Left renal cortex interstitium (tissue), 4 donors: ENCODE results near the gene PPIE. TPM values are rescaled to one million over a fixed set of nuclear protein-coding genes. Genes with fewer than 3 reads are reported as not detected.
"Not testable (repeated sequence)": the region's sequence is repeated elsewhere in the genome, so short reads cannot be mapped to it uniquely, and the experiment has no call there.

Source experiments
- DNase-seq, 4 donors: peaks; one replicate each; pipeline ENCODE4 v3.0.0-alpha.2; 2013; ENCODE audit warnings: low read depth in 4 of 4, low spot score in 2 of 4, missing footprints in 1 of 4
- polyA plus RNA-seq, 4 donors: library from polyadenylated mRNA; unstranded; fragments of 120-200 nt; gene quantifications; one replicate each; pipeline ENCODE4 v1.2.1, GENCODE V29; 2013; ENCODE audit not compliant: insufficient read length in 4 of 4

Gene PPIE
- polyA plus RNA-seq, 4 donors = 60.4 to 72.0 (median 67.0) TPM

DNA sequence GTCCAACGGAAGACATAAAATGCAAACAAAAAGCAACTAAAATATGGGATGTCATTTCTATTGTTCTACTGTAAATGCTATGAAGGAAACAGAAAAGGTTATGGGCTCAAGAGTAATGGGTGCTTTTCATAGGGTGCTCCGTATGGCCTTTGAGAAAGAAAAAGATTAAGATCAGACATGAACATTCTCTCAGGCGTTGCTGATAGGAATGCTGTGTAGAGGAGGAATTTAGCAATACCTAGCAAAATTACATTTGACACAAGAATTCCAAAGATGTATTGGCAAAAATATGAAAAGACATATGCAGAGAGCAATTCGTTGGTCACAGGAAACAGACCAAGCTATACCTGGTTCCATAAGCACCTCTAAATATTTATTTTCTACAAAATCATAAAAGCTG is 38.2 kb downstream of the PPIE start:
- no peak for DNase-seq

DNA sequence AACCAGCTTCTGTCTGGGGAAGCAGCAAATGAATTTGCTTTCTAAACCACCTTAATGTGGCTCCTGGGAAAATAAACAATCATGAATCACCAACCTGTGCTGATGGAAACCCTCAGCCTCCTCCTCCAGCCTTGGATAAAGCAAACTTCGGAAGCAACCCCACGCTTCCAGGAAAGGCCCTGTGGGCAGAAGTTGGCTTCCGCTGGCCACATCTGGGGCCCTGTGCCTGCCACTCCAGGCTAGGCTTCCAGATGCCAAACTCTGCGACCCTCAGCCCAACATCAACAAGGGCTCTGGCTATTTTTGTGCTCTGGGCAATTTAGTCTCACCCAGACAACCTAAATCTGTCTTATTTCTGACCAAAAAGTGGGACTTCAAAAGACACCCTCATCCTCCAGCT is 38.6 kb downstream of the PPIE start:
- DNase-seq = no peak

DNA sequence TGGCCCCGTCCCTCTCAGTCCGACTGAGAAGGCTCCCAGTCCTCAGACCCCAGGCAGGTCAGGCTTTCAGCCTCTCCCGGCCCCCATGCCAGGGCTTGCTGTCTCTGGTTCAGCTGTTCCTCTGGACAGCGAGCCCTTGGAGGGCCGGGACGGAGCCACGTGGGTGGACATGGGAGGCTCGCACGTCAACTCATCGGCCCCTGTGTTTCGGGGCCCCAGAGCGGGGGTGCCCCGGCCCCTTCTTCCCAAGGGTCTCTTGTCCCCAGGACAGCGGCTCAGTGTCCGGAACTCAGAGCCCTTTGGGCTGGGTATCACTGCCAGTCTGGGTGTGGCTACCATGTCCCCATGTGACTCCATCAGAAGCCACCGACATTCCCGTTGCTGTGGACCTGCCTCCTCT is 39.2 kb downstream of the PPIE start:
- not testable (repeated sequence) for DNase-seq

DNA sequence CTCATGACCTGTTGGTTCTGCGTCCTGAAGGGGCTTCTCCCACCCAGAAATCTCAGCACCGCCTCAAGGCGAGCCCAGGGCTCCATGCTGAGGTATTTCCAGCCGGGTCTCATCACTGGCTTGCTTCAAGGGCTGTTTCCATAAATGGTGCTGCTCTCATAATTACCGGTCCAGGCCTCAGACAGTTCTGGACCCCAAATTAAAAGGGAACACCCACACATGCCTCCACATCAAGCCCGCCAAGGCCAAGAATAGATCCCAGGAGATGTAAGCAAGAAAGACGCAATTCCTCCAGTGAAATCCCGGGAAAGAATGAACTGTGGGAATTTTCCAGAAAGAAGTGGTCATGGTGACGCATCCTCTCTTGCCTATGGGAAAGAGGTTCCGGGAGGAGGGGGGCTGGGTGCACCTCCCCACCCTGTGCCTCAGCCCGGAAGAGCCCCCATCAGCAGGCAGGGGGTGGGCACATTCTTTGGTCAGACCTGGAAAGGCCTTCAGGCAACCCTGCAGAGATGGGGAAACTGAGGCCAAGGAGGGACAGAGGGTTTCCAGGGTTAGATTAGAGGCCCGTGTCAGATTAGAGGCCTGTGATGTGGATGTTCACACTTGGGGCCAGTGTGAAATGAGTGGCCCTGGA is 39.9 kb downstream of the PPIE start:
- not testable (repeated sequence) for DNase-seq

DNA sequence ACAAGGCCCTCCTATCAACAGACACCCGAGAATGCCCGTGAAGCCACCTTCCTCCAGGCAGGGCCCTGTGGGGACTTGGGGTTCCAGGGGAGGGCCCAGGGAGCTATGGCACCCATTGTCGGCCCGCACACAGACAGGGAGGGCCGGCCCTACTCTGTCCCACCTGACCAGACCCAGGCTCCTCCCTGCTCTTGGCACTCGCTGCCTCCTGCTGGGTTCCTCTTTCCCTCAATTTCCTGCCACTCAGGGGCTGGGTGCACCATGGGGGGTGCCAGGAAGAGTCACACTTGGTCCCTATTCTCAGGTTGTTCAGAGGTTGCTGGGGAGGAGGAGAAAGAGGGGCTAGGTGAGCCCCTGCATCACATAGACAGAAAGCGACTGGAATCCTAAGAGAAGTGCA is 40.5 kb downstream of the PPIE start:
- DNase-seq = no peak

DNA sequence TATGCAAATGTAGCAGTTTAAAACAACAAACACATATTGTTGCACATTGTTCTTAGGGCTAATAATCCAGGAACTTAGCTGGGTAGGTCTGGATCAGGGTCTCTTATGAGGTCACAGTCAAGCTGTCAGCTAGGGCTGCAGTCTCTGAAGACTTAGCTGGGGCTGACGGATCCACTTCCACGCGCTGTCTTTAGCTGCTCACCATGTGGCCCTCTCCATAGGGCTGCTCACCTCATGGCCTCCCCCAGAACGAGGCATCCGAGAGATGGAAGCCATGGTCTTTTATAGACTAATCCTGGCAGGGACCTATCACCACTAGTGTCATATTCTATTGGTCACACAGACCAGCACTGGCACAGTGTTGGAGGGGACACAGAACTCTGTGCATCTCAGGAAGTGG is 41.1 kb downstream of the PPIE start:
- no peak for DNase-seq

DNA sequence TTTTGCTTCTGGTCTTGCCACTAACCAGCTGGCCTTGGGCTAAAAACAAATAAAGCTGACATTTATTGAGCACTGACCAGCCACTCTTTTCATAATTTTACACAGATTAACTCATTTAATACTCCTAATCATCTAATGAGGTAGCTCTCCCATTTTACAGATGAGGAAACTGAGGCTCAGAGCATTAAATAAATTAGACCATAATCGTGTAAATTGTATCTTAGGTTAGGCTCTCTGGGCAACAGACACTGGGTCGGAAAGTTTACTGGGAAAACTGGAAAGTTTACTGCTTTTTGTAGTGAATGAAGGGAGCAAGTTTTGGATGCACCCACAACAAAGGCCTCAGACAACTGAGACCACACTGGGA is 42.6 kb downstream of the PPIE start:
- DNase-seq = no peak

DNA sequence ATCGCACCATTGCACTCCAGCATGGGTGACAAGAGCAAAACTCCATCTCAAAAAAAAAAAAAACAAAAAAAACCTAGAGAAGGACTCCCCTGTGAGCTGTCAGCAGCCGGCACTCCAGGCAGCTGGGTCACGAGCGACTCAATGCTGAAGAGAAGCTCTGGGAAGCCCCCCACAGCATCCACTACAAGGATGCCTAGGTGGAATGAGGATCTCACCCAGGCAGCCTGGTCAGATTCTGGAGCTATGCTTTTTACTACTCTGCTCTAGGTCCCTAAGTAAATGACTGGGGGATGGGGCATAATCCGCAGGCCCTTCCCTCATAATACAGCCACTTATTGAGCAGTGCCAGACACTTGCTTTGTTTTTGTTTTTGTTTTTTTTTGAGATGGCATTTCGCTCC is 43.4 kb downstream of the PPIE start:
- no peak for DNase-seq

DNA sequence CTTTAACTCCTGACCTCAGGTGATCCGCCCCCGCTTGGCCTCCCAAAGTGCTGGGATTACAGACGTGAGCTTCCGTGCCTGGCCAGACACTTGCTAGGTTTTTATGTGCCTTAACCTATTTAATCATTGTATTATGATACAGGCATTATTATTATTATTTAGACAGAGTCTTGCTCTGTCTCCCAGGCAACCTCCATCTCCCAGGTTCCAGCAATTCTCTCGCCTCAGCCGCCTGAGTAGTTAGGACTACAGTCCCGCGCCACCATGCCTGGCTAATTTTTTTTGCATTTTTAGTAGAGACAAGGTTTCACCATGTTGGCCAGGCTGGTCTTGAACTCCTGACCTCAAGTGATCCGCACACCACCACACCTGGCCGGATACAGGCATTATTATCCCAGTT is 44.0 kb downstream of the PPIE start:
- not testable (repeated sequence) for DNase-seq

DNA sequence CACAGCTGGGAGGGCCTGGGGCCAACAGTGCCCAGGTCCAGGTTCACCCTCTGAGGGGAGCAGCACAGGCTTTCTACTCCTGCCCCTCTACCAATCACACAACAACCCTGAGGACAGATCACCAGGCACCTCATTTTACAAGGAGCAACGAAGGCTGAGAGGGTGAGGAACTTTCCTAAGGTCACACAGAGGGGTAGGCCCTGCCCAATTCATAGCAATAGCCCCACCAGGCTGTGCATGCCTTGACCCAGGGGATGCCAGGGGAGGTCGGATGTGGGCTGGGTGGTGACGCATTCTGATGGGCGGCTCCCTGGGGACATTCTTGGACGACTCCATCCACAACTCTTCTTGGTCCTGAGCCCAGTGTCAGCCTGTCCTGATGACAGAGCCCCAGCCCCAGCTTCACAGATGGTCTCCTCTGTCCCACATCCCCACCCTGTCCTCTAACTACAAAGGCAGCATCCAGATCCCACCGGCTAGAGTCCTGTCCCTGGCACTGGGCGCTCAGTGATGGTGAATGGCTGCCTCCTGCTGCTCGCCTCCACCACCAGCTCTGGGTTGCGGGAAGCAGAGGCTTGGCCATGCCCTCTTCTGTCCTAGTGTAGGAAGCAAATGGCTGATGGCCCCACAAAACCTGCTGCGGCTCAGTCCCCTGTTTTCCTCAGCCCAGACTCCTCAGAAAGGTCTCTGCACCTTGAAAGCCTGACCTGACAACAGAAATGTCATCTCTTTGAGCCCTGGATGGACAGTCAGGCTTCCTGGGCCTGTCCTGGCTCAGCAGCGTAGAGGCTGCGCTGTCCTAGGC is 47.8 kb downstream of the PPIE start:
- not testable (repeated sequence) for DNase-seq

DNA sequence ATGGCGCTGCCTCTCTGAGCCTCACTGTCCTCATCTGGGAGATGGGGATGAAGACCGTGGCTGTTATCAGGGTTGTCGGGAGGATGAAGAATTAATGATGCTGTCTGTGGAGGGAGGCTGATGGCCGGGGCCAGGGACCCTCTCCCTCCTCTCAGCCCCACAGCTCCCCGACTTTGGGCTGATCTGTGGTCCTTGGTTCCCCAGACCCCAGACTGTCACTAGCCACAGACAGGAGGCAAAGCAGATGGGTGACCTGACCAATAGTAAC is 48.4 kb downstream of the PPIE start:
- DNase-seq = not testable (repeated sequence)

DNA sequence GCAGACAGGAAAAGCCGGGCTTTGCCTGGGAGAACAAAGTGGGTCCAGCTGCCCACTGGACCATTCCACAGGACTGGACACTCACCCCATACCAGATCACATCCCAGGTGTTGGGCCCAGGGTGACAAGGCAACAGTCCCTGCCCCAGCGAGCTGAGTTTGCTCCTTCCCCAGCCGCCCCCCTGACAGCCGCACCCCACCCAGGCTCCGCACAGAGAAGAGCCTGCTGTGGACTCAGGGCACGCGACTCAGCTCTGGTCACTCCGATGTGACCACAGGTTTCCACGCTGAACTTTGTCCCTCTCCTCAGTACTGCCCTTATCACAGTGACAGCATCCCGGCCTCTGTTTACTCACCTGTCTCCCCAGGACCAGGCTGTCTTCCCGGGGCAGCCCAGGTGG is 48.8 kb downstream of the PPIE start:
- no peak for DNase-seq

DNA sequence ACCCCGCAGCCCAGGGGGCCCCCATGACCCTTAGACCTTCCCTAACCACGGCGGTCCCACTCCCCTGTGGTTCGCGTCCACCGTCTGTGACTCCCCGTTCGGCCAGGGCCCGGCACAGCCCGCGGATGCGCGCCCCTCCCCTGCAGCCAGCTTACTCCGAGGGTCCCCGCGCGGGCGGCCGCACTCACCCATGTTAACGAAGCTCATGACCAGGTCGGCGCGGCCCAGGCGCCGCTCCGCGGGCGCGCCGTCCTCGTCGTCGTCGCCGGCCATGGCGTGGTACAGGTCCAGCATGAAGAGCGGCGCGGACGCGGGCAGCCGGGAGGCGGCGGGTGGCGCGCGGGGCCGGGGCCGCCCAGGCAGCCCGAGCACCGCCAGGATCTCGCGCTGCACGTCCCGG is 49.3 kb downstream of the PPIE start:
- not testable (repeated sequence) for DNase-seq

DNA sequence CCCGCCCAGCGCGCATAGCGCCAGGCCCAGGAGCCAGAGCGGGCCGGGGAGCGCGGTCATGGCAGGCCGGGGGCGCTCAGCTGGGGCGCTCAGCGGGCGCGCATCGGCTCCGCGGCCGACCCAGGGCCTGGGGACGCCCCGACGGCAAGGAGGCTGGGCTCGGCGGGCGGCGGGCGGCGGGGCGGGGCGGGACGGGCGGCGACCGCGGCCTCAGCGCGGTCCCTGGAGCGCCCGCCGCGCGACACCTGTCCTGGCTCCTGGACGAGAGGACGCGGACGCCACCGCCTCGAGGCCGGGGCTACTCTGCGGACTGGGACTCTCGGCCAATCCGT is 49.7 kb downstream of the PPIE start:
- DNase-seq = no peak

DNA sequence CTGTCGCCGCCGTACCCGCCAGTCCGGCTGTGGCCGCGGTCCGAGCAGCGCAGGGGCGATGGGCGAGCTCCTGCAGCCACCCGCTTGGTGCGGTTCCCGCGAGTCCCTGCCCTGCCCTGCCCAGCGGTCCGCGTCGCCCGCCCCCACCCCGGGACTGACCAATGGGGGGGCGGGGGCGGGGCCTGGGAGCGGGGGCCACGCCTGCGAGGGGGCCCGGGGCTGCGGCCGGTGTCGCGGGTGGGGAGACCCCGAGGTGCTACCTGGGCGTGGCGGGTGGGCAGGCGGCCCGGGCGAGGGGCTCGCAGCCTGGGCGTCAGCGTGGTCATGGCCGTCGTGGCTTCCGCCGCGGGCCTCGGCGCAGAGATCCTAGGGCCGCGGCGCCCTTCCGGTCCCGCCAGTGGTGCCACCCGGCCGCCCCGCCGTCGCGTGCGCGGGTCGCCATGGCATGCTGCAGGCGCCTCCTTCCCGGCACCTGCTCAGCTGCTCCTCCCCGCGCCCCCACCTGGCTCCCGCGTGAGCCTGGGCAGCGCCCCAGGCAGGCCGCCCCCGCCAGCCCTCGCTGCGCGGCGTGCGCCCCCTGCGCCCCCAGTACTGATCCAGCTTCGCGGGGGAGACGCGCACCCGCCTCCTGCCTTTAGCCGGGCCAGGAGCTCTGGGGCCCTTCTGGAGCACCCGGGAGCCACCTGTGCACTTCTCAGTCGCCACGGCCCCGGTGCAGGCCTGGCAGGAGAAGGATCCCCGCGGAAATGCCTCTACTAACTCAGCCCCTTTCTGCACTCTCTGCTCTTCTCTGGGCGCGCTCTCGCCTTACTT is 50.3 kb downstream of the PPIE start, which contains the start of gene BMP8B:
Gene BMP8B (minus strand): TSS at position 108 of the 813 bp plus-strand sequence. CDS start 380 bp downstream, outside the sequence.
- DNase-seq = no peak

DNA sequence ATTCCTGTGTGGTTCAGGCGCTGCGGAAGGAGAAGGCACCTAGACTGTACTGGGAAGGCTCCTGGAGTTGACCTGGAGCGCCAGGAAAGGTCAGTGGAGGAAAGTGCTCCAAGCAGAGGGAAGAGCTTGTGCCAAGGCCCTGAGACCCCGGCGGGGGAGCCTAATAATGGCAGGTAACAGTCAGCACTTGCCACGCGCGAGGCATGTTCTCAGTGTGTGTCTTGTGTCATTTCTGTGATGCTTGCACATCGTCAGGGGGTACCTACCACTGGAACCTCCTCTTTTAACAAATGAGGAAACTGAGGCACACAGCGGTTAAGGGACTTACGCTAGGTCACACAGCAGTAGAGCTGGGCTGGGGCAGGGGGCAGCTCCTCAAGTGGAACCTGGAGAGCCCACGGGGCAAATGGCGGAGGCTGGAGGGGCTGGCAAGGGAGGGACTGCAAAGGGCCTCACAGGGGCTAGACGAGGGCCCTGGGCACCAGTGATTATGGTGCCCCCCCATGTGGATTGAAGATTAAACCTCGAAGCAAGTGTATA is 51.0 kb downstream of the PPIE start:
- no peak for DNase-seq

DNA sequence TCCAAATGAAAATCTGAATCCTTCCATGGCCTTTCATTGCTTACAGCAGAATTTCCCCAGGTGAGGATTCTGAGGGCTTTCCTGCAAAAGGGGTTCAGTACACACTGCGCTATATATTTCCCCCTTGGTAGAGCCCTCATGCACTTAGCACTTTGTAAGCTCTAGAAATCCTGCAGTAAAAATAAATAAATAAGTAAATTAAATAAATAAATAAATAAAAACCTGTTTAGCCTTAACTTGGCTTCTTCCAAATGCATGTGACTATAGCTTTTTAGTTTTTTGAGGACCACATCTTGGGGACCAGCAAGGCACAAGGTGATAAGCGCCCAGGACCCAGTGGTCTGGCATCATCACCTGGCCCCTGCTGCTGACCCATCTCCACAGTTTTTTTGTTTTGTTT is 53.2 kb downstream of the PPIE start:
- DNase-seq = no peak

DNA sequence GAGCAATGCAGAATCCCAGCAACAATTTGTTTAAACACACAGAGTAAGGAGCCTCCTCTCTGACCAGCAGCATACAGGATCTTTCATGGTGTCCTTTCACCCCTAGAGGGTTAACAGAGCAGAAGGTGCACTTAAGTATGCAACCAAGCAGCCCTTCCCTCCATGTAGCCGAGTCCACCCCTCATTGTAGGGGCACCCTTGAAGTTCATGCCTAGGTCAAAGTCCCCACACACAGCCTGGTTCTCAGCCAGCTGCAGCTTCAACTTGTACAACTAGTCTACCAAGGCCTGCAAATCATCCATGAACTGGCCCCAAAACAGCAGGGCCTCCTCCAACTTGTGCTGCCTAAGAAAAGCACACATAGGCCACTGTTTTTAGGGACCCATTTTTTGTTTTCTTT is 57.0 kb downstream of the PPIE start:
- DNase-seq = no peak

DNA sequence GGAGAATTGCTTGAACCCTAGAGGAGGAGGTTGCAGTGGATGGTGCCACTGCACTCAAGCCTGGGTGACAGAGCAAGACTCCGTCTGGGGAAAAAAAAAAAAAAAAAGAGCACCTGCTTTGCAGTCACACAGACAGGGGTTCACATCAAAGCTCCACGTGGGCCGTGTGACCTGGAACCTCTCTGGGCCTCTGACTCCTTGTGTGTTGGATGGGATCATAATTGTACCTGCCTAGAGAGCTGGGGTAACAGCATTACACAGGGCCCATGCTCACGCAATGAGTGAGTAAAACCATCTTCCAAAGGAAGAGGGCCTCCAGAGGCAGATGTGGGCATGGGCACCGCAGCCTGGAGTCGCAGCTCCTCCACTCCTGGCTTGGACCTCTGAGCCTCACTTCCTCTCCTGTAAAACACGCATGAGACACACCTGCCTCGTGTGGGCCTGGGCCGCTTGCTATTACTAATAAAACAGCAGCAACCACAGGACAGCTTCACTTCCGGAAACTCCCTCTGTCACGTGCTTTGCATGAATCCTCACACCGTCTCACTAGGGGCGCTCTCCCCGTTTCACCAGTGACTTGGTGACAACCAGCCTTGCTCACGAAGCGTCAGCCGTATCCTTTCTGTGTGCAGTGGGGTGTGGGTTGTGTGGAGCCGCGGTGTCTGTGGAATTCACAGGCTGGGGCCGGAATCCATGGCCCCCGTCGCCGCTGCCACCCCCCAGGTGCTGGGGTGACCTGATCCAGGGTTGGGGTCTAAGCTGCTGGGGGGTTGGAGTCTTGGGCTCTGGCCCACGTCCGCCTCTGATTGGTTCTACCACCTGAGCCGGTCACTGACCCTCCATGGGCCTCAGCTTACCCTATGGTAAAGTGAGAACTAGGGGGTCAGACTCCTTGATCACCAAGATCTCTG is 60.4 kb downstream of the PPIE start:
- not testable (repeated sequence) for DNase-seq

DNA sequence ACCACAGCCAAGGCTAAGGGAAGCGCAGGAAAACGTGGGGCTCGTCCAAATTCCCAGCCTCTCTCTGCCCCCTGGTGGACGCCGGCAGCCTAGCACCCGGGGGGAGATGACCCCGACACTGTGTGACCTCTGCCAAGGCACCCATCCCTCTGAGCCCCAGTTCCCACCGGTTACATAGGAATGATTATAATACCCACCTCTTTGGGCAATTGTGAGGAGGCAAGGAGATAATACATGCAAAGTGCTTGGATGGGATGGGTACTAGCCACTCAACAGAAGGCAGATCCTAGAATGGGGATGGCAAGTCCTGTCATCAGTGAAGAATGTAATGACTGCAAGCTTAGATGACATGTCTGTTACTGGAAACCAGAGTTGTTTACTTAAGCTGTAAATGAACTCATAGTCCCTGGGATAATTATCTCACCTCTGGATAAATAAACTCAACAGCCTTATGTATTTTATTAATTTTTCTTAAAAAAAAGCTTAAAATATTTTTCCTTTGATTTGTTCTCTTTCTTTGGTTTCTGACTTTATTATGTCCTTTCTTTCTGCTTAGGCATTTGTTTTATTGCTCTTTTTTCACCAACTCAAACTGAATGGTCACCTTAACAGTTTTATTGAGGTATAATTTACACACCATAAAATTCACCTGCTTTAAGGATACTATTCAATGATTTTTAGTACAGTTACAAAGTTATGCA is 61.2 kb downstream of the PPIE start:
- DNase-seq = no peak
